Neural progenitor cell (in vitro differentiated cells): ENCODE data around the gene NINJ2.

Experiments used
- CTCF ChIP-seq: fragments of 200-600 bp; sonication (generic); IDR thresholded peaks from 2 replicates; pipeline ENCODE4 v1.5.1; 2017; ENCODE audit warnings: antibody characterized with exemption, mild to moderate bottlenecking
- EZH2 ChIP-seq: fragments of 200-600 bp; sonication (generic); IDR thresholded peaks from 2 replicates; pipeline ENCODE4 v1.6.1; 2017; ENCODE audit warnings: antibody characterized with exemption, mild to moderate bottlenecking, moderate library complexity
- EZH2phosphoT487 ChIP-seq: fragments of 200-600 bp; sonication (generic); IDR thresholded peaks from 2 replicates; pipeline ENCODE4 v1.6.1; 2017; ENCODE audit warnings: antibody characterized with exemption

DNA sequence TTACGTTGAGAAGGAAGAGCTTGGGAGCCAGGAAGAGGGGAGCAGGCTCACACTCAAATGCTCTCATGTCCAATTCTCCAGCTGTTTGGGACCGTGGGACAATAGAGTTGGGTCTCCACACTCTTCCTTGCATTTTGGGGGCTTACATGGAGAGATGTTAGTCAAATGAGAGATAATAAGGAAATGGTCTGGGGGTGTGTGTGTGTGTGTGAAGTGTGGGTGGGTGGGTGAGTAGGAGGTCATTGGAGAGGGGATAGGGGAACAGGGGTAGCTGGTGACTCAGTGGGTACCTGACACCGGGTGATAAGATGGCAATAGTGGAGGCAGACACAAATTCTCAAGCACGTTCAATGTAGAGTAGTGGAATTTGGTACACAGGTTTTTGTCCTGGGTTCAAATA is 135.5 kb downstream of the NINJ2 start:
- no peak for TF ChIP-seq CTCF
- no peak for TF ChIP-seq EZH2
- TF ChIP-seq EZH2phosphoT487, result no peak
